ENCODE results near the gene ERI3.
A peak's percentile ranks its signal among the peaks of the same experiment; 100 is the strongest.

ERI3 gene

GRCh38 chr1:44221769-44222168 lies 133.3 kb downstream of the ERI3 start:
- Histone ChIP-seq H3K27me3 (ENCODE audit: insufficient read depth, low read length, poor library complexity) (no peaks in the 10 kb centered on the region), H4K20me1 (ENCODE audit: insufficient read depth, low read length) (peaks cover 3% of the 10 kb centered on the region), H3K9ac (ENCODE audit: low read depth, low read length) (no peak overlapping the region), H3K36me3 (ENCODE audit: insufficient read depth, low read length) (peaks cover 59% of the 10 kb centered on the region), H3K79me2 (ENCODE audit: insufficient read depth, low read length) (no peaks in the 10 kb centered on the region), H3K27ac (ENCODE audit: low read length) (no peak overlapping the region), H3K4me1 (ENCODE audit: insufficient read depth, low read length) (no peaks in the 10 kb centered on the region), H3K9me3 (ENCODE audit: insufficient read depth, low read length, severe bottlenecking) (no peaks in the 10 kb centered on the region), H3K4me3 (ENCODE audit: low read depth in 1 of 2, low read length in 2 of 2) (no peak overlapping the region), H3K4me2 (ENCODE audit: insufficient read depth, low read length) (no peak overlapping the region), H2AFZ (ENCODE audit: low read depth, low read length) (no peak overlapping the region)
- no peak for TF ChIP-seq EZH2 (IDR thresholded peaks at IDR 0.05; ENCODE audit: borderline replicate concordance, low read depth, low read length, severe bottlenecking)
- no peak for TF ChIP-seq CTCF (IDR thresholded peaks at IDR 0.05; ENCODE audit: borderline replicate concordance, extremely low read depth, low read length, poor library complexity, severe bottlenecking)
- no peak for DNase-seq
- ATAC-seq (ENCODE audit: insufficient read depth, low read depth), result no peak

- no peak for DNase-seq
- Histone ChIP-seq H4K20me1 (ENCODE audit: insufficient read depth, low read length) (peaks cover 3% of the 10 kb centered on the region), H3K4me1 (ENCODE audit: insufficient read depth, low read length) (no peaks in the 10 kb centered on the region), H3K9ac (ENCODE audit: low read depth, low read length) (no peak overlapping the region), H3K79me2 (ENCODE audit: insufficient read depth, low read length) (no peaks in the 10 kb centered on the region), H3K36me3 (ENCODE audit: insufficient read depth, low read length) (peaks cover 70% of the 10 kb centered on the region), H3K27ac (ENCODE audit: low read length) (no peak overlapping the region), H3K4me3 (ENCODE audit: low read depth in 1 of 2, low read length in 2 of 2) (no peak overlapping the region), H3K4me2 (ENCODE audit: insufficient read depth, low read length) (no peak overlapping the region), H3K27me3 (ENCODE audit: insufficient read depth, low read length, poor library complexity) (no peaks in the 10 kb centered on the region), H3K9me3 (ENCODE audit: insufficient read depth, low read length, severe bottlenecking) (no peaks in the 10 kb centered on the region), H2AFZ (ENCODE audit: low read depth, low read length) (no peak overlapping the region)
- no peak for ATAC-seq (ENCODE audit: insufficient read depth, low read depth)
- TF ChIP-seq CTCF (IDR thresholded peaks at IDR 0.05; ENCODE audit: borderline replicate concordance, extremely low read depth, low read length, poor library complexity, severe bottlenecking) (no peak), EZH2 (IDR thresholded peaks at IDR 0.05; ENCODE audit: borderline replicate concordance, low read depth, low read length, severe bottlenecking) (no peak)
These were observed 134.3 kb downstream of the ERI3 start for GRCh38 chr1:44220755-44221154.

DNA sequence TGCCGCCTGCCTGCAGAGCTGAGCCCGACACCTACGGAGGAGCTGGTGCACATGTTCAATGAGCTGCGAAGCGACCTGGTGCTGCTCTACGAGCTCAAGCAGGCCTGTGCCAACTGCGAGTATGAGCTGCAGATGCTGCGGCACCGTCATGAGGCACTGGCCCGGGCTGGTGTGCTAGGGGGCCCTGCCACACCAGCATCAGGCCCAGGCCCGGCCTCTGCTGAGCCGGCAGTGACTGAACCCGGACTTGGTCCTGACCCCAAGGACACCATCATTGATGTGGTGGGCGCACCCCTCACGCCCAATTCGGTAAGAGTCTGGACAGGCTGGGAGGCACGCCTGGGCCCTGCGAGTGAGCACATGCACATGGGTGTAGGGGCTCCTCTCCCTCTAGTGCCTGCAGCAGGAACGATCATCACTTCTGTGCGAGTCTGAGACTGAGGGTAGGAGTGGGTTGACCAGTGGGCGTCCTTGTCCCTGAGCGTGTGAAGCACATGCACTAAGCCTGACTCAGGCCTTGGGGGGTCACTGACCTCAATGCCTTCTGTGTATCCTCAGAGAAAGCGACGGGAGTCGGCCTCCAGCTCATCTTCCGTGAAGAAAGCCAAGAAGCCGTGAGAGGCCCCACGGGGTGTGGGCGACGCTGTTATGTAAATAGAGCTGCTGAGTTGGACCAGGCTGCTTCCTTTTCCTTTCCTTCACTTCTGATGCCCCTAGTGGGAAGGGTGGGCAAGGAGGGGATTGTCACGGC lies 134.9 kb downstream of the ERI3 start:
- no peak overlapping the region for H3K4me2 ChIP-seq (ENCODE audit: insufficient read depth, low read length)
- H4K20me1 ChIP-seq (ENCODE audit: insufficient read depth, low read length), result peaks cover 3% of the 10 kb centered on the region
- H3K27ac ChIP-seq (ENCODE audit: low read length), result no peak overlapping the region
- no peak for TF ChIP-seq EZH2 (IDR thresholded peaks at IDR 0.05; ENCODE audit: borderline replicate concordance, low read depth, low read length, severe bottlenecking)
- TF ChIP-seq CTCF (IDR thresholded peaks at IDR 0.05; ENCODE audit: borderline replicate concordance, extremely low read depth, low read length, poor library complexity, severe bottlenecking), result peak; percentile 14
- no peak overlapping the region for H2AFZ ChIP-seq (ENCODE audit: low read depth, low read length)
- H3K27me3 ChIP-seq (ENCODE audit: insufficient read depth, low read length, poor library complexity), result no peaks in the 10 kb centered on the region
- no peak overlapping the region for H3K9ac ChIP-seq (ENCODE audit: low read depth, low read length)
- no peak overlapping the region for H3K4me3 ChIP-seq (ENCODE audit: low read depth in 1 of 2, low read length in 2 of 2)
- DNase-seq (no peak), ATAC-seq (ENCODE audit: insufficient read depth, low read depth) (no peak)
- no peaks in the 10 kb centered on the region for H3K79me2 ChIP-seq (ENCODE audit: insufficient read depth, low read length)
- no peaks in the 10 kb centered on the region for H3K9me3 ChIP-seq (ENCODE audit: insufficient read depth, low read length, severe bottlenecking)
- H3K36me3 ChIP-seq (ENCODE audit: insufficient read depth, low read length), result peaks cover 75% of the 10 kb centered on the region
- H3K4me1 ChIP-seq (ENCODE audit: insufficient read depth, low read length), result peaks cover 4% of the 10 kb centered on the region; the same call in 1 of the 2 replicates

Measured in DND-41 (cell line).